ENCODE data around the gene TAP1.

Gene TAP1

DNA sequence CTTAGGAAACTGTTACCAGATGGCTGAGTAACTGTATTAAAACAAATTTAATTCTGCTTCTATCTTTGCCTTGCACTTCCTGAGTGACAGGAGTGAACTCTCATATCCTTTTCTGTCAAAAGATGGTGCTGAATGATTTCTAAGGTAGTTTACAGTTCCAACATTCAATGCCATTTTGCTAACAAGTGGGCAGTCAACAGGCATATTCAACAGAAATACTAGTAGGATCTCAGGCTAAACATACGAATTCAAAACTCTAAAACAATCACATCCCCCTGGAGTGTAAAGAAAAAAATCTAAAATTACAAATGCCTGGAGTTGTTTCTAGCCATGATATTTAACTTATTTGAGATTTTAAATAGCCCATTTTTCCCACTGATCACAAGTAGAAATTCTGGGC, 7.2 kb upstream of the TAP1 start:
- DNase-seq (ENCODE audit: low read depth in 2 of 2), result no peak

DNA sequence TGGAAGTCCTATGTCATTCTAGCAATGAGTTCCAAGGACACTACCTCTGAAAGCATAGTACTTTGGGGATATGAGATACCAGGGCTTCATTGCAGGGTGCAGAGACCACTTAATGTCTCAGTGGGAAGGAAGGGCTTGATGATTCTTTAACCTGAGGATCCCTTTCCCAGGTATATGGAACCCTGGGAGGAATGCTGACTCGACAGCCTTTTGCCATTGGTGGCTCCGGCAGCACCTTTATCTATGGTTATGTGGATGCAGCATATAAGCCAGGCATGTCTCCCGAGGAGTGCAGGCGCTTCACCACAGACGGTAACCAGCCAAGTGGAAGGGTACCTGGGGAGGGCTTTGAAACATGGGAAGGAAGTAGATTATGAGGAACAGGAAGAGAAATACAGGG, 4.7 kb upstream of the TAP1 start:
- no peak for DNase-seq (ENCODE audit: low read depth in 2 of 2)

DNA sequence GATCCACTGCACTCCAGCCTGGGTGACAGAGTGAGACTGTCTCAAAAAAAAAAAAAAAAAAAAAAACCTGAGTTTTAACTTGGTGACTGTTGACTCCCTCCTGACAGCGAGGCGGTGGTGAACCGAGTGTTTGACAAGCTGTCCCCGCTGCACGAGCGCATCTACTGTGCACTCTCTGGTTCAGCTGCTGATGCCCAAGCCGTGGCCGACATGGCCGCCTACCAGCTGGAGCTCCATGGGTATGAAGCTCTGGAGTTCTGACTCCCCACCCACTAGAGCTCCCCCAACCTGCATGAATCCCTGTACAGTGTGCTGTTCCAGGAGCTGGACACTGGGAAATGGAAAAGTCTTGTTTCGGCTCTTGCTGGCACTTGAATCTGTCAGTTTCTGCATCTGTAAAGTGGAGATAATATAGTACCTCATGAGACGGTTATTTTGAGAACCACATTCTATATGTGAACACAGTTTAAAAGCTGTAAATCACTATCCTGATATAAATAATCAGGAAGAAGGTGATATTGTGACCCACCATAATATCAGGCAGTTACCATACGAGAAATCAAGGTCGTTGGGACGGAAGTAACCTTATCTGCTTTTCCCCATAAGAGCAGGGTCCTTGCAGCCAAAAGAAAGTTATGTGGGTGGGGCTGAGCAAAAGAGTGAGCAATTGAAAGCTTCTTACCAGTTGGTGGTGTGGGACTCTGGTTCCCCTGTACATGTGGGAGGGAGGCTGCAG, 3.8 kb upstream of the TAP1 start:
- DNase-seq (ENCODE audit: low read depth in 2 of 2), result no peak

DNA sequence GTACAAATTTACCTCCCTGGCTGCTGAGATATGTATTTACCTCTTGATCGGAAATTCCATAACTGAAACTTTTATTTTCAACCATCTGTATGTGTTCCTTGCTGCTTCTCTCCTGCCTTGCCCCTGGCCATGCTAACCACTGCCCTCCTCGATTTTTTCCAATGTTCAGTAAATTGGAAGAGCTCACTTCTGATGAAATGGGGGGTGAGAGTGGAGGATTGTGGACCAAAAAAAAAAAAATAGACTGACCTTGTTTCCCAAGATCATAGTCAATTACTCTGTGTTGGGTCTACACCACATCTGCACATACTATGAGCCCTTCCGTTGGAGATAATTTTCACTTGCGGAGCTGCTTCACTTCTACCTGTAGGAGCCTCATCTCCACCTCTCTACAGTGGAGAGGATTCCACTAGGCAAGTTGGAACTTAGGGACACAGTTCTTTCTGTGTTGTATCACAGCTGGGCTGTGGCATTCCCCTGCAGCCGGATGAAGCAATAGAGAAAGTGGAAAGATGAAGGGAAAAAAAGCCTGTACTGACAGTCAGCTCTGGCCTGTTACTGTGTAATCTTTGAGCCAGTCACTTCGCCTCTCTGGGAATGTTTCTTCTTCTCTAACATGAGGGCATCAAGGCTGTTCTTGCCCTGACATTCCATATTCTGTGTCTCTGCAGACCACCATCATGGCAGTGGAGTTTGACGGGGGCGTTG, 2.1 kb upstream of the TAP1 start:
- no peak for DNase-seq (ENCODE audit: low read depth in 2 of 2)

DNA sequence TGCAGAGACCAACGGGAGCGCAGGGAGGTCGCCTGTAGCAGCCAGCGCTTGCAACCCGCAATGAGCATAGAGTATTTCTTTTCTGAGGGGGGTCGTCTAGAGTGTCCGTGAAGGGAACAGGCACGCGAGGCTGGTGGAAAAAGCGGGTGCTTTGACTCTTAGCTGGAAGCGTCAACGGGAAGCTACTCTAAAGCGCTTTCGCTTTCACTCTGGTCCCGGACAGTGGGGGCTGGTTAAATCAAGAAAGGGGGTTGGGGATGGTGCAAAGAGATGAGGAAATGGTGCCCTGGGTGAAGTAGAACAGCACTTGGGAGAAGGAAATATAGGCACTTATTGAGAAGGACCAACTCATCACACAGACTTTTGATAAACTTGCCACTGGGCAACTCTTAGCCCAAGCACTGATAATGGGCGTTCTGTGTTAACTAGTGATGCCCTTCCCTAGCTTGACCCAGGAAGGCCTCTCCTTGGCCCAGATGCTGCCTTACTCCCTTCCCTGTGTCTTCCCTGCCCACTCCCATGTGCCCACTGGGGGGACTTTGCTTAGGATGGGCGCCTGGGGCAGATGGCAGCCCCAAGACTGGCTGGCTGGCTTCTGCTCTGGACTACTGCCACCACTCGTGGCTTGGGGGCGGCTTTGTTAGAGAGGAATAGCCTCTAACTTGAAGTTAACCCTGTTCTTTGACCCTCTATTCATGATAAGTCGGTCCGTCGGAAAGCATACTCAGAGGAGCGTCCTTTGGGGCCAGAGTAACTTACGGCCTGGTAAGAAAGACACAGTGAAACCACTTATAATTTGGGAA, 1.1 kb upstream of the TAP1 start:
- DNase-seq (ENCODE audit: low read depth in 2 of 2), result no peak

DNA sequence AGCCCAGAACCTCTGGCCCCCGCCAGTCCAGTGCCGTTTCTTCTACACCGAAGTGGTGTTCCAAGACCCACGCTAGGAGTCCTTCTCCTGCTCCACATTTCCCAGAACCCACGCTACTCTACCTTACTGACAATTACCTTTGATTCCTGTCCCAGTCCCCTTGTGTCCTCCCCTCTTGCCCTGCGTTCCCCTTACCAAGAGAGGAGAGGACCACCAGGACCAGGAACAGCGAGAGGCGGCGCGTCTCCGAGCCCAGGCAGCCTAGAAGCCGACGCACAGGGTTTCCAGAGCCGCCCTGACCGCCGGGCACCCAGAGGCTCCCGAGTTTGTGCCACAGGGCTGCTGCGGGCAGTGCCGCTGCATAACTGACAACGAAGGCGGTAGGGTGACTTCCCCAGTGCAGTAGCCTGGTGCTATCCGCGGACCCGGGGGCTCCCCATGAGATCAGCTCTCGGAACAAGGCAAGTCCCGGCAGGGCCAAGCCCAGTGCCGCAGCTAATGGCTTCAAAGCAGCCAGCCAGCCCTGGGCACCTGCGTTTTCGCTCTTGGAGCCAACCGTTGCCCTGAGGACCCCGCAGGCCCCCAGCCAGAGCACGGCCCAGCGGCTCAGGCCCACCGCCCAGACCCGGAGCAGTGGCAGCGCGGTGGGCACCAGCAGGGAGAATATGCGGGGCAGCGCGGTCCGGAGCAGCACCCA, 512 bp downstream of the TAP1 start:
- DNase-seq (ENCODE audit: low read depth in 2 of 2), result no peak

DNA sequence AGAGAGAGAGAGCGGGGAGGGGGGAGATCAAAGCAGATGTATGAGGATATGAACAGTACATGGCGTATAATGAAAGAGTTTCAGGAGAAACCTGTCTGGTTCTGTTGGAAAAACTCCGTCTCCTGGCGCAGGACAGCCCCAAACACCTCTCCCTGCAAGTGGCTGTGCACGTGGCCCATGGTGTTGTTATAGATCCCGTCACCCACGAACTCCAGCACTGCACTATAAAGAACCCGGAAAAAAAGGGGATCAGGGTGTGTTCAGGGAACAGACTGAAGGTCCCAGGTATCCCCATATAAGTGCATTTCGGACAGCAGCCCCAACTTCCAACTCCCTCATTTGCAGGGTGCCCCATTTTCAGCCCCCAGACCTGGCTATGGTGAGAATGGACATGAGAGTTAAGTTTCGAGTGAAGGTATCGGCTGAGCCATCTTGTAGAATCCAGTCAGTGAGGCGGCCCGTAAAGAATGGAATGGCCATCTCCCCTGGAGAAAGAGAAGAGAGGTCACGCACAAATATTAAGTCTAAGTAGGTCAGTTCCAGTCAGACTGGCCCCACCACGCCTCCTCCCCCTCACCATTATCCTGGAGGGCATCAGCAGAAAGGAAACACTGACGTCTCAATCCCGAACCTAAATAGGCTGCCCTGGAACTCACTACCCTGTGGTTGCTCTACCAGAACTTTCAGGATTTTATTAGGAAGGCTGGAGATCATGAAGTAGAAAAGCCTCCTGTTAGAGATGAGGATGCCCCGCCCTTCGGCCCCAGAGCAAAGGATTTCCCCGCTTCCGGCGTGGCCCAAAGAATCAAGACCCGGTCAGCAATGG, 1.3 kb downstream of the TAP1 start:
- DNase-seq (ENCODE audit: low read depth in 2 of 2), result no peak

DNA sequence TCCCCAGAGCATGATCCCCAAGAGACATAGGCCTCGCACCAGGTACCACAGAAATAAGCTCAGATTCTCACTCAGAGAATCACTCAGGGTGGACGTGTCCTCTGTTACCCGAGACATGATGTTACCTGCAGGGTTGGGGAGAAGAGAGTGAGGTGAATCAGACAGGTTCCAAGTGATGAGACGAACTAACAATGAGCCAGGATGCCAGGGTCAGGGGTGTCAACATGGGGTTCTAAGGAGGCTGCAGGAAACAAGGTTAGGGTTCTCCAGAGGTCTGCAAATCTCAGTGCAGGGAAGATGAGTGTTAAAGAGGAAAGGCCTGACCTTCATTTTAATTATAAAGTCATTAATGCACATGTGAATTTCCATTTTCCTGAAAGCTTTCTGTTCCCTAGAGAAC, 2.5 kb downstream of the TAP1 start:
- no peak for DNase-seq (ENCODE audit: low read depth in 2 of 2)

DNA sequence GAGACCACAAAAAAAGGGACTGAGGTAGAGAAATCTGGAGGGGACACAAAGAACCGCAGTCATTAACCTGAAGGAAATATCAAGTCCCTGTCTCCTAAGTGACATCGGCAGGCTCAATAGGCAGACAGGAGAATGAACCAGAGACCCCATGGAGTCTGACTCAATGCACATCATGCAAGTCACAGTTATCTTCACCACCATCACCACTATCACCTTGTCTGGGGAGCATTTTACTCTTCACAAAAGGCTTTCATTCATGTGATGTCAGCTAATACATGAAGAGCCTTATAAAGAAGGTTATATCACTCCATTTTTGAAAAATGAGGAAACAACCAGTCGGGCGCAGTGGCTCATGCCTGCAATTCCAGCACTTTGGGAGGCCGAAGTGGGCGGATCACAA, 4.4 kb downstream of the TAP1 start:
- DNase-seq (ENCODE audit: low read depth in 2 of 2), result no peak

DNA sequence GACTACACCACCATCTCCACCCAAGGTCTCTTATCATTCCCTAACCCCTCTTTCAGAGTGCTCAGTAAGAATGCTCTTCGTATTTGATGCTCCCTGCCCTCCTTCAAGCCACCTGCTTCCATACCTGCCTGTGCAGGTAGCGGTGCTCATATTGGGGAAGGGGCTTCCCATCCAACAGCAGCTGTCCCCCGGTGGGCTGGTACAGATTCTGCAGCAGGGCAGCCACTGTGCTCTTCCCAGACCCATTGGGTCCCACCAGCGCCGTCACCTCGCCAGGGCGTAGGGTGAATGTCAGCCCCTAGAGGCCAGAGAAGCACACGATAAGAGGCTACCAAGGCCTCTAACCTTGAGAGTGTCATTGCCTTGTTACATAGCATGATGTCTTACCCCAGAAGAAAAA, 5.7 kb downstream of the TAP1 start:
- no peak for DNase-seq (ENCODE audit: low read depth in 2 of 2)

DNA sequence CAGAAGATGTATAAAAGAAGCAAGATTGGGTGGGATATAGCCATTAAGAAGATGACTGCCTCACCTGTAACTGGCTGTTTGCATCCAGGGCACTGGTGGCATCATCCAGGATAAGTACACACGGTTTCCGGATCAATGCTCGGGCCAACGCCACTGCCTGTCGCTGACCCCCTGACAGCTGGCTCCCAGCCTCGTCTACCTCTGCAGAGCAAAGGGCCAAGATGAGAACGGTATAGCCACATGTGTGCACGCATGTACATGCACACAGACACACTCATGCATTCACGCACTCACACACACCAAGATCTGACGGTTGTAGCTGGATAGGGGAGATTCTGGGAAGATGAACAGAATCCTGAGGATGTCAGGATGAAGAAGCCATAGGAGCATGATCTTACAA, 6.5 kb downstream of the TAP1 start:
- DNase-seq (ENCODE audit: low read depth in 2 of 2), result no peak

DNA sequence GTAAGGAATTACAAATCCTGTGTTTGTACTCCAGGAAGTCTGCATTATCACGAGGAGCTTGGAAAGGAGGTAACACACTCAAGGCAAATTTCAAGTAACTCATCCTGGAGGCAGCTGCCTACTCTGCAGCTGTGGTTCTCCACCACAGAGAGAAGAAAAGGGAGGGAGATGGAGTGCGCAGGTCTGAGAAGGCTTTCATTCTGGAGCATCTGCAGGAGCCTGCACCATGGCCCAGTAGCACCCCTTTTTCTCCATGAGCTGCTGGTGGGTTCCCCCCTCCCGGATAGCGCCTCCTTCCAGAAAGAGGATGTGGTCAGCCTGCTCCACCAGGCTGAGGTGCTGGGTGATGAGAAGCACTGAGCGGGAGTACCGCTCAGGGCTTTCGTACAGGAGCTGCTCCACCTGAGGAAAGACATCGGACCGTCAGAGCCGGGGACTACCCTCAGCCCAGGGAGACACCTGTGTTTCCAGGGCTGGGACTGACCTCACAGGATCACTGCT, 8.1 kb downstream of the TAP1 start:
- no peak for DNase-seq (ENCODE audit: low read depth in 2 of 2)

DNA sequence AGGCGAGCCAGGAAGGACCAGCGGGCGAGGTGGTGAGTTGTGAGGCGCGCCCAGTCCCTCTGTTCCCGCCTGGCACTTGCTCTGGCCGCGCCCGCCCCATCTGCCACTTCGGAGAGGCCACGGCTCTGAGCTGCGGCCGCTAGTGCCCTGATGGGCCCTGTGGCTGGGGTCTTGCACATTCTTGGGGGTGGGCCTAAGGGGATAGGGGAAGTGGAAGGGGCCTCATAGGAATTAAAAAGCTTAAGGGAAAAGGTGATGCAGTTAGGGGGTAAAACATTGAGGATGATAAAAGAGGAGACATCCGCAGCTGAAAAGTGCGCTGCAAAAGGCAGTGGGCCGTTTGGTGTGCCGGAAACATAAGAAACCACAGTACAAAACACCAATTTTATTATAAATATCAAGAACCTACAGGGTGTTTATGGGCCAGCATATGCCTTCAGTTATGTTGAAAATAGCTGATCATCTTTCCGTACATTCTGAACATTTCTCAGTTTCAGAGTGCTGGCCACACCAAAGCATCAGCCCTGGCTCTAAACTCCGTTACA, 8.6 kb downstream of the TAP1 start:
- no peak for DNase-seq (ENCODE audit: low read depth in 2 of 2)

DNA sequence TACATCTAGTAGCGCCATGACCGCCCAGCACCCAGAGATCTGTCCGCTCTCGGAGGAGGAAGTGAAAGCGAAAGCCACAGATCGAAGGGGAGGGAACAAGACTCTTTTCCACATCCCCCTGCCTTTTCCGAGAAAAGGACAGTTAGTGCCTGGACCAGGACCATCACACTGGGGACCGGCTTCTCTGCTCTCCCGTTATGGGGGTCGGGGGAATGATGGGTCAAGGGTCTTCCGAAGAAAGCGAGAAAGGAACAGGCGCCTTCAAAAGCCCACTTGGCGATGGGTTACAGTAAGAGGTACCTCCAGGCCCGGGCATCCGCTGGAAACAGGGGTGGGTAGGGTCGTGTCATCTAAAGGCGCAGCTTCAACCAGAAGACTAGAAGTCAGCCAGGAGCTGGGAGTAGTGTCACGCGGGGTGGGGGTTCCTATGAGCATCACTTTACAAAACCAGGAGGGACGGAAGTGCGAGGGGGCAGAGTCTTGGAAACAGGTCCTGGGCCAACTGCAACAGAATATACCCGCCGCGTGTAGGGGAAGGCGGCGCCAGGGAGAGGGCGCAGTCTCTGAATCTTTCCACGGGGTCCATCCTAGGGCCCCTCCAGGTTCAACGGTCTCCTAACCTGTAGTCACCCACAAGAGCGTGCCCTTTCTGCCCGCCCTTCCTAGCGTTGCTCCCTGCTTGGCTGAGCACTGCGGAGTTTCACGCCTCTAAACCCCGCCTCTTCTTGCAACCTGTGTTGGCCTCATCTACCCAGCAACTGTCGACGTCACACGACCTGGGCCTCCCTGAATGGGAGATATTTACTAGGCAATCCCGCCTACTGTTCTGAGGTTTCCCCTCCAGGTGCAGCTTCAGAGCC, 9.3 kb downstream of the TAP1 start, which contains the start of gene PSMB8:
Gene PSMB8 (minus strand): TSS at position 69 of the 860 bp plus-strand sequence. CDS start 51 bp downstream, at position 18.
- peak; percentile 61 to 68 for DNase-seq (ENCODE audit: low read depth in 2 of 2)

DNA sequence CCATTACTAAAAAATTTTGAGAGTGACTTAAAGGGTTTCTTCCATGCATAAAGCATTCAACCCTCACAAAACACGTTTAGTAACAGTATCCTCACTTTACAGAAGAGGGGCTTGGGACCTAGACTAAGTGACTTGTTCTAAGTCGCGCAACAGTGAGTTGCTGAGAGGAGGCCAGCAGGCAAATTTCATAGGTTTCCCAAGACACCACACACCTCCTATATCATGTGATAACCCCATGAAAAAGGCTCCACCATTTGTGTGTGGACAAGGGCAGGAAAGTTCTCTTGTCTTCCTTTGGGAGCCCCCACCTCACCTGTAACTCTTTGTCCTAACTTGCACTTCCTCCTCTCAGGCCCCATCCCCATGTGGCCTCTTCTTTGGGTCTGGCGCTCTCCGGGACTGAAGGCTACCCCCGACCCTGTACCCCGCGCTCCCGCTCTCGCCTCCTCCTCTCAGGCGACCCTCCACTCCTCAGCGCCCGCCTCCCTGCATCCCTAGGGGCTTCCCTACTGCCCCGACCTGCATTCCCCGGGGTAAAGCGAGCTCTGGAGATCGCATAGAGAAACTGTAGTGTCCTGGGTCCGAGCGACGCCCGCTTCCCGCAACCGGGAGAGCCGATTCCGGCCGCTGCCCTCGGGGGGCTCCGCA, 10.0 kb downstream of the TAP1 start:
- DNase-seq (ENCODE audit: low read depth in 2 of 2), result no peak

DNA sequence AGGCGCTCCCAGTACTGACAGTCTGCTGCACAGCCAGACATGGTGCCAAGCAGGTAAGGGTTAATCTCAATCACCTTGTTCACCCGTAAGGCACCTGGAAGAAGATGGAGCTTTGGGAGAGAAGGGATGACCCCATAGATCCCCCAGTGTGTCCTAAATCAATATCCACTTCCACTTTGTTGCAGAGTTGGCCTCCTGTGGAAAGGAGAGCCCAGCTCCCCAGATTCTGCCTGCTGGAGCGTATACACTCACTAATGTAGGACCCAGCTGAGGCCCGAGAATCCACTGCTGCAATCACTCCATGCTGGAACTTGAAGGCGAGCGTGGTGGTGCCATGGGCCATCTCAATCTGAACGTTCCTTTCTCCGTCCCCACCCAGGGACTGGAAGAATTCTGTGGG, 10.8 kb downstream of the TAP1 start:
- no peak for DNase-seq (ENCODE audit: low read depth in 2 of 2)

DNA sequence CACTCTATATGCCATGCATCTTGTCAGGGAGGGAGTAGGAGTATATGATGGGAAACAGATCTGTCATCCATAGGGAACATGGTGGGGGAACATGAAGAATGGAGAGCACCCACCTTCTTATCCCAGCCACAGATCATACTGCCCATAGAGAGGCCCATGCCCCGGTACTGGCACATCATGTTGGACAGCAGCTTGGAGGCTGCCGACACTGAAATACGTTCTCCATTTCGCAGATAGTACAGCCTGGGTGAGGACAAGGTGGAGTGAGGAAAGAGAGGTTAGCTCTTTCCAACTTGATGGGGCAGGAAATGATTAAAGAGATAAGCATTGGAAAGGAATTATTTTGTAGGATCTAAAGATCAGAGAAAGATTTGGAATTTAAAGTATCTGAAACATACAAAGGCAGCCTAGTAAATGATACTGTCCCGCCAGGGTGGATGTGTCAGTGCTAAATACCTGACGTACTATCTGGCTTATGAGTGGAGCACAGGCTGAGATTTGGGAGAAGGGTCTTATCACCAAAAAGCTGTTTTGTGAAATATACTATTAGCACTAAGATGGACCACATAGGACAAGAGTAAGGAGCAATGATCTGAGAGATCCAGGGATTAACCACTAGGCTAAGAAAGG, 11.4 kb downstream of the TAP1 start:
- no peak for DNase-seq (ENCODE audit: low read depth in 2 of 2)

DNA sequence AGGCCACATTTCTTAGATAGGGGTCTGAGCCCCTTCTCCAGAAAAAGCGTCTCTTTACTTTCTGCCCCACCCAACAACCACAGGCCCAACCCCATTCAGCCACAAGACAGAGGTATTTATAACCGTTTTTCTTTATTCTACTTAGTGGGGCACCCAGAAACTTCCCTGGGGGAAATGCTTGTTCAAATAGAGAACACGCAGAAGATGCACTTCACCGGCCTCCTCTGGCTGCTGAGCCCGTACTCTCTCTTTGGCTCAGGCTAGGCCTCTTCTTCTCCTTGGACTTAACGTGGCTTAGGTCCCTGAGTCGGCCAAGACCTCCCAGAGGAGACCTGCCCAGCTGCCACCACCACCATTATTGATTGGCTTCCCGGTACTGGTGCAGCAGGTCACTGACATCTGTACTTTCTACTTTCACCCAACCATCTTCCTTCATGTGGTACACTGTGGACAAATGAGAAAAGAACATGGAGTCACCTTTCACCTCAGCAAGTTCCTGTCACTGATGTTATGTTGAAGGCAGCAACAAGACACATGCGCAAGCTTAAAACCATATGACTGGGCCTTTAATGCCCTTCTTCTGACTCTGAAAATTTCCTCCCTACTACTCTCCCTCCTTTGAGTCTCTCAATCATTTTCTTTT, 12.8 kb downstream of the TAP1 start:
- DNase-seq (ENCODE audit: low read depth in 2 of 2), result no peak

All from fibroblast of skin of left biceps (primary cell).